Measurements from ENCODE around the gene CSTB. TPM values are rescaled to one million over a fixed set of nuclear protein-coding genes. Genes with fewer than 3 reads are reported as not detected.

The CSTB gene
- total RNA-seq, 1 experiment from 2014 or later: 14.9 TPM

Other genes with a start within 250 kb of the CSTB start
- gene HSF2BP, start 116.8 kb downstream of the CSTB start, total RNA-seq (2014; rRNA removed; shearing (Covaris generic)): 1.6 and 2.8 TPM in 2 replicates
- 35.4 and 37.9 TPM in 2 replicates for gene RRP1B, start 116.7 kb downstream of the CSTB start, total RNA-seq (2014; rRNA removed; shearing (Covaris generic))
- gene PDXK, start 57.2 kb downstream of the CSTB start, total RNA-seq (2014; rRNA removed; shearing (Covaris generic)): 78.8 and 81.6 TPM in 2 replicates
- gene RRP1, start 13.3 kb upstream of the CSTB start, total RNA-seq (2014; rRNA removed; shearing (Covaris generic)): 29.2 and 30.4 TPM in 2 replicates
- 43.5 and 66.9 TPM in 2 replicates for gene AGPAT3, start 88.9 kb upstream of the CSTB start, total RNA-seq (2014; rRNA removed; shearing (Covaris generic))
- 29.1 and 30.2 TPM in 2 replicates for gene TRAPPC10, start 236.0 kb upstream of the CSTB start, total RNA-seq (2014; rRNA removed; shearing (Covaris generic))

All from SJSA1 (cell line).